HG03565 (cell line): ENCODE results near the gene OPCML.
A peak's percentile ranks its signal among the peaks of the same experiment; 100 is the strongest.
"Not testable (repeated sequence)": the region's sequence is repeated elsewhere in the genome, so short reads cannot be mapped to it uniquely, and the experiment has no call there.

Source experiments
- ATAC-seq: cut with Tn5 transposase; IDR thresholded peaks from one replicate; pipeline ENCODE4 v1.9.1; 2021; ENCODE audit warnings: mild to moderate bottlenecking, moderate library complexity; ENCODE audit not compliant: unreplicated experiment

Gene OPCML

DNA sequence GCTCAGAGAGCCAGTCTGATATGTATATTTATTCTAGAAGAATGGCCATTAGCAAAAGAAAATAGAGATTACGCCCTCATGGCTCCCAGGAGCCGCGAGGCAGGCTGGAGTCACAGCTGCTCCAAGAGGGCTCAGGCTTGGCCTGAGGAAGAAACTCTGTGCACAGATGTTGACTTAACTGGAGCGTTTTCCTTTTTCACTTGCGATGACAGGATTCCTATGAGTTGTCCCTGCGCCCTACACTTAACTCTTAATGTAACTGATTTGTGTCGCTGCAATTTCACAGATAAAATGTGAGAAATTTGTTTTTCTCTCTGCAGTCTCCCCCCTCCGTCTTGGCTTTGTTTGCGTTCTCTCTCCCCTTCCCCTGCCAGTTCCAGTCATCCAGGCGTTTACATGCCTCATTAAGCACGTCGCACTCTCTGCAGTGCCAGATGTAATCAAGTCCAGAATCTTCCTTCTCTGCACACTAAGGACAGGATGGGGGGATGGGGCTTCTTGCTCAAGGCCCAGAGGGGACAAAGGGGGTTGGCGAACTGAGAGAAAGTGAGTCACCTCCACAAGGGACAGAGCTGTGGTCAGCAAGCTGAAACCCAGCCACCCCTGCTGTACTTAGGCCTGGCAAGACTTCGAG is 1101.8 kb downstream of the OPCML start:
- no peak for ATAC-seq

- no peak for ATAC-seq
Measured at GRCh38 chr11:132429685-132430084, 1102.6 kb downstream of the OPCML start.

GRCh38 chr11:132427611-132428010 is 1104.7 kb downstream of the OPCML start:
- ATAC-seq = no peak

GRCh38 chr11:132424433-132424832 is 1107.9 kb downstream of the OPCML start:
- no peak for ATAC-seq

DNA sequence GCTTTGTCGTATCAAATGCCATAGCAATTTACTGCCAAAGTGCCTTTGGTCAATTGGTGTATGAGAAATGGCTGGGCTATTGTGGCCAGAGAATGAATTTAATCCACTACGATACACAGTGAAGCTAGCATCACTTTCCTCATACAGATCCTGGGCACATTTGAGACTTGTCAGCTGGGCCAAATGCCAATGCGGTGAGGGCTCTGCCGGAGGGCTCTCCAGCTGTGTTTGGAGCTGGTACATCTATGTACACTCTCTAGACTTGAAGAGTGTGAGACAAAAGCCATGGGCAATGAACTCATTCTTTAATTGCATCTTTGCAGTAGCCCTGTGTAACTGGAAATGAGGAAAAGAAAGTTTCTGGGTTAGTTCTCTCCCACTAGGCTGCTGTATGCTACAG is 1109.0 kb downstream of the OPCML start:
- no peak for ATAC-seq

DNA sequence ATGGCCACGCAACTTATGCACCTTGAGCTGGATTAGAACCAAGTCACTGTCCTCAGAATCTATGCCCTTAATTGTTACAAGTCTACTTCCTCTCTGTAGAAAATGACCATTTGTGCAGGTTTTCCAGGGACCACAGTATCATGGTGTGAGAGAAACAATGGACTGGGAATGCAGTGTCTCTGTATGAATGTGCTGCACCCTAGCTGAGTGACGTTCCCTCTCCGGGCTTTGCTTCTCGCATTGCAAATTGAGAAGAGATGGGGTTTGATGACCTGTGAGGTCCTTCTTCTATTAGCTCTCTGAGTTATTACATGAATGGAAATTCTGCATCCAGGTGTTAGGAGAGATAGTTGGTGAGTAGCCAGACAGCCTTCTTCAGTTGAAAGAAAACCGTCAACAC is 1109.6 kb downstream of the OPCML start:
- ATAC-seq = no peak

DNA sequence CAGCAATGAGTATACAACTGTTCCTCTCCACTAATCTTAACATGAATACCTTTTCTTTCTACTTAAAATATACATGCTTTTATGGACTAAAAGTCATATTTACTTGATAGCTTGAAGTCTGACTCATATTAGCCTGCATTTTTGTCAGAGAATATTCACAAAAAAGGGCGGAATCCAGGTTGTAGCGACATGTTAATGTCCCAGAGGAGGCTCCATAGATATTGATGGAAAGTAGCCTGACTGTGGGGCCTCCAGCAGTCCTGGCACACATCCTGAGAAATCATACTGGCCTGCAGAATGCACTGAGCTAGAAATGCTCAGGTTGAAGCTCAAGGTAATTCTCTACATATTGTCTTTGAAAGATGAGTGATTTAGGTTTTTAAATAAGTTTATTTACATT is 1110.7 kb downstream of the OPCML start:
- no peak for ATAC-seq

GRCh38 chr11:132414451-132414850 is 1117.8 kb downstream of the OPCML start:
- ATAC-seq = no peak

DNA sequence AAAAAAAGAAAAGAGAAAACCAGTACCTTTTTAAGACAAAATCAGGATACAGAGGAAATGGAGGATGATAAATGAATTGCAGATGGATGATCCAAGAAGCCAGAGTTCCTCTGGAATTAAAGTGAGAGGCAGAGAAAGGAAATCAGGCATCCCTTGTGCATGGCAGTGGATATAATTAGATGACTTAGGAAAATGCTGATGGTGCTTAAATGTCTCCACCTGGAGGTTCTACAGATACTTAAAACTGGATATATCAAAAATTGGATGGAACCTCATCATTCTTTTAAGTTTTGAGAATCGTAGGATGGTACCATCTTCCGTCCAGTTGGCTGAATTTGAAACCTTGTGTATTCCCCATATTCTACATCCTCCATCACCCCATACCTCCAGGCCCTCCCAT is 1121.9 kb downstream of the OPCML start:
- no peak for ATAC-seq

GRCh38 chr11:132409573-132410355 is 1122.5 kb downstream of the OPCML start:
- ATAC-seq = no peak

DNA sequence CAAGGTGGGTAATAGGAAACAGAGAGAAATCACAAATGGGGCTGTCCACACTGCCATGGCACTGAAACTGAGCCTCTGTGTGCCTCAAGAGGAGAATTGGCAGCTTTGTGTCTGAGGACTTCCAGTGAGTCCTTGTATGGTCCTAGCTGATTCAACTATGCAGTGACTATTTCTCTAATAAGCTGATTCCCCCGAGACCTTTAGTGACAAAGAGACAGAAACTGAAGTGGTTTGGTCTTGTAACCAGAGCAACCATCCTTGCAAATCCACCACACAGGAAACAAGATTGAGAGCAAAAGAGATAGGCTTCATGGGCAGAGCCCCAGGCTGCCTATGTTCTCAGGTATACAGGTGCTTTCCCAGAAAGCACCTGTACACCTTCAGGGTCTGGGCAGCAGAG is 1123.4 kb downstream of the OPCML start:
- ATAC-seq = peak; percentile 81

DNA sequence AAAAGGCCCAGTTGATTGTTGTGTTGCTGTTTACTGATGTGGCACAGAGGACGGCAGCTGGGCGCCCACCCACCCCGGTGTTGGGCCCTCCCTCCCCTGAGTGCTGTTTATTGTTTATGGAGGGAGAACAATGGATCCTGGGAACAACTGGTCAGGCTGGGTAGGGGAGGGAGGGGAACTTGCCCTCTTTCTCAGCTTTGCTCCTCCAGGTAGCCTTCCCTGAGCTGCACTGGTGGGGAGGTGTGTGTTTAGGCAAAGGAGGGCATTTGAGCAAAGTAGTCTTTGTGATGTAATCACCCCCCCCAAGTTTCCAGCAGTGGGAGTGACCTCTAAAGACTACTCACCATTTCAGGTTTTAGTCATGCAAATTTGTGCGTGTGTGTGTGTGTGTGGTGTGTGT is 1126.6 kb downstream of the OPCML start:
- no peak for ATAC-seq

- ATAC-seq = peak; percentile 85
Measured at GRCh38 chr11:132402071-132402684, 1130.1 kb downstream of the OPCML start.

DNA sequence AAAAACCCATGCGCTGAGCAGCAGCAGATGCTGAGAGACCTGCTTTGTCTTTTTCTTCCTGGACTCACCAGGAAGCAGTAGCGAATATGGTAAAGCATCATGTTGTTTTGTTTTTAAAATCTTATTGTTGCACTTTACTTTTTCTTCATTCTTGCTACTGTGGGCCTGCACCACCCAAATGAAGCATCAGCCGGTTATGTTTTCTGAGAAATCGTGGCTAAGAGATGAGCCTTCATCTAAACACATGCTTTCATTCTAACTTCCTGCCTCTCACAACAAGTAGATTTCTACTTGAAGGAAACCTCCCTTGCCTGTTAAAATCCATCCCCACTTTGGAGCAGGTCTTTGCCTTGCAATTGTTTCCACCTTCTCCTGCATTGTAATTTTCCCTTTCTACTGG is 1136.0 kb downstream of the OPCML start:
- no peak for ATAC-seq

DNA sequence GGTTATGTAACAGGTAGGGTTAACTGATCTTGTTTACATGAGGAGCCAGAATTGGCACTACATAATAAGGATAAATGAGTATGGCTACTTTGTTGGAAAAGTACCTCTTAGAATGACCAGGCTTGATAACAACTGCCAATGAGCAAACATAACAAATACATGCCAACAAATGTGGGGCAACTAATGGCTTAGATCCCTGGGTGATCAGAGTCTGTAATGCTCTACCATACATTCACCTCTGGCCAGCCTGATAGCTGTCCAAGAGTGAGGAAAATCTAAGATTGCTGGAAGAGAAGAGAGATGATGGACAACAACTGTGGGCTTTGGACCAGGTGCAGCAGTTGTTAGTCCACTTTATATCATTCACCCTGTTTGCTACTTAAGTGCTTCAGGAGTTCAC is 1136.9 kb downstream of the OPCML start:
- ATAC-seq = no peak

GRCh38 chr11:132379540-132379939 is 1152.8 kb downstream of the OPCML start:
- ATAC-seq = no peak

GRCh38 chr11:132373405-132374143 is 1158.7 kb downstream of the OPCML start:
- ATAC-seq = no peak

DNA sequence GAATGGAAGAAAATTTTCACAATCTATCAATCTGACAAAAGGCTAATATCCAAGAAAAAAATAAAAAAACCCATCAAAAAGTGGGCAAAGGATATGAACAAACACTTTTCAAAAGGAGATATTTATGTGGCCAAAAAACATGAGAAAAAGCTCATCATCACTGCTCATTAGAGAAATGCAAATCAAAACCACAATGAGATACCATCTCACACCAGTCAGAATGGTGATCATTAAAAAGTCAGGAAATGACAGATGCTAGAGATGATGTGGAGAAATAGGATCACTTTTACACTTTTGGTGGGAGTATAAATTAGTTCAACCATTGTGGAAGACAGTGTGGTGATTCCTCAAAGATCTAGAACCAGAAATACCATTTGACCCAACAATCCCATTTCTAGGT is 1162.2 kb downstream of the OPCML start:
- ATAC-seq = not testable (repeated sequence)

DNA sequence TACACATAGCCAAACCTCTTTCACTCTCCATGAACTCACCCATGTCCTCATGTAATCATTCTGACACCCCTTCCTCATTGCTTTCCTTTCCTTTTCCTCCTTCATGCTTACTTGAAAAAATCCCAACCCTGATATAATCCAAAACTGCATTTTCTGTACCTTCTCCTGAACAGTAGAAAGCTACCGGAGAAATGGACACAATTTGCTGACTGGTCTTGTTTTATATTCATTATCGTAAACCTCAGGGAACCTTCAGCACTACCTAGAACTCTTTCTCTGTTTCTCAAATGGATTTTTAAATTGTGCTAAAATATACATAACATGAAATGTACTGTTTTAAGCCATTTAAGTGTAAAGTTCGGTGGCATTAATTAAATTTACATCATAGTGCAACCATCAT is 1165.0 kb downstream of the OPCML start:
- ATAC-seq = no peak

DNA sequence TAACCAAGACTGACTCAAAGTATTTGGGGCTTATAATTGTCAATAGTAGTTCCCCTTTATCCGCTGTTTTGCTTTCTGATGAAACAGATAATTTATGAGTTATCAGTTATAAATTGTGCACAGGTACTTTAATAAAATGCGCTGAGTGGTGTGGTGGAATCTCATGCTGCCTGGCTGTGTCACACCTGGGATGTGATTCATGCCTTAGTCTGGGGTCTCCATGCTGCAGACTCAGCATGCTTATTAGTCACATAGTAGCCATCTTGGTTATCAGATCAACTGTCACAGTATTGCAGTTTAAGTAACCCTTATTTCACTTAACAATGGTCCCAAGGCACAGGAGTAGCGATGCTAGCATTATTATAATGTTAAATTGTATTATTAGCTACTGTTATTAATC is 1166.7 kb downstream of the OPCML start:
- ATAC-seq = no peak
